GM12878 (cell line): Measurements from ENCODE around the gene NUCB1. TPM values are rescaled to one million over a fixed set of nuclear protein-coding genes. Genes with fewer than 3 reads are reported as not detected.

Experiments
- CUX1 ChIP-seq: IDR thresholded peaks from 2 replicates; pipeline ENCODE4 v1.6.1; 2012; ENCODE audit warnings: improper control_type of control experiment, low read depth, low read length; ENCODE audit not compliant: insufficient replicate concordance
- SMAD5 ChIP-seq: IDR thresholded peaks from 2 replicates; pipeline ENCODE4 v1.6.1; 2016; ENCODE audit warnings: antibody characterized with exemption, low read depth
- YY1 ChIP-seq: IDR thresholded peaks from 2 replicates; pipeline ENCODE4 v1.6.1; 2011; ENCODE audit warnings: low read depth, mild to moderate bottlenecking, low read length
- polyA plus RNA-seq, 11 experiments: library from polyadenylated mRNA; depleted of rRNA in 4 of 11; unstranded in 6 of 11; stranded (reverse) in 5 of 11; fragments of >200 nt; fragmentation: Nextera tagmentation in 4 of 11; fragmentation: Illumina TruSeq in 1 of 11; extraction: Ambion mirVana in 4 of 11; extraction: Trizol in 1 of 11; gene quantifications; 1 replicate in 1 of 11; 2 replicates in 10 of 11; pipeline versions ENCODE4 v1.2.1 to v1.2.3, GENCODE V29; 2011 to 2016; ENCODE audit warnings: inconsistent platforms in 2 of 11, missing spikeins in 2 of 11, low read depth in 1 of 11
- total RNA-seq, 4 experiments: library from RNA; depleted of rRNA in 3 of 4; stranded (reverse); fragments of >200 nt in 3 of 4; fragmentation: Illumina TruSeq in 1 of 4; extraction: Trizol in 1 of 4; gene quantifications; 2 replicates each; pipeline versions ENCODE4 v1.2.1 to v1.2.3, GENCODE V29; 2013 to 2021

Gene NUCB1
- total and polyA plus RNA-seq, 10 of the 15 experiments (the other 5 are each of a cell fraction or from before 2014, with no cell fraction given): 1.8 to 112 (median 44.5) TPM

GRCh38 chr19:48874303-48875135 lies 25.6 kb upstream of the NUCB1 start (continued):
- TF ChIP-seq CUX1 (no peak), SMAD5 (no peak), YY1 (peak; percentile 4; the same call in 1 of the 2 replicates)
